NCI-H345 treated with DMSO at 0.1 percent for 48 hours (cell line): ENCODE data around the gene STK40.
A peak's percentile ranks its signal among the peaks of the same experiment; 100 is the strongest.

Source experiments
- DNase-seq: peaks from one replicate; lab custom pipeline; 2025; ENCODE audit not compliant: unreplicated experiment; lab: John Stamatoyannopoulos, UW

STK40 gene

GRCh38 chr1:36377791-36378492 is 7.8 kb downstream of the STK40 start:
- DNase-seq = no peak

DNA sequence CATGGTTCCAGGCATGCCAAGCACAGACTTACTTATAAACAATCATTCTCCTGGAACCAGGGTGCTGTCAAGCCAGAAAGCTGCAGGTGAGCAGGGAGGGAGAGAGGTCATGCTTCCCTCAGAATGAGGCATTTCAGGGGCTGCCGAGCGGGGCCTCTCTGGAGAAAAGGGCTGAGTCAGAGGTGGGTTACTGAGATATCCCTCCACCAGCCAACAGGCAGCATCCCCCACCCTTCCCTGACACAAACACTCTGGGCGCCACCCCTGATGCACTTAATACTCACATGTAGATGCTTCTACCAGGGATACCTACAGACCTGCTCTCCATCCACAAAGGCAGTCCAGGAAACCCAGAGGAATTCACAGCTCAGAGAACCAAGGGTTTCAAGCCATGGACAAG is 13.1 kb downstream of the STK40 start:
- no peak for DNase-seq

DNA sequence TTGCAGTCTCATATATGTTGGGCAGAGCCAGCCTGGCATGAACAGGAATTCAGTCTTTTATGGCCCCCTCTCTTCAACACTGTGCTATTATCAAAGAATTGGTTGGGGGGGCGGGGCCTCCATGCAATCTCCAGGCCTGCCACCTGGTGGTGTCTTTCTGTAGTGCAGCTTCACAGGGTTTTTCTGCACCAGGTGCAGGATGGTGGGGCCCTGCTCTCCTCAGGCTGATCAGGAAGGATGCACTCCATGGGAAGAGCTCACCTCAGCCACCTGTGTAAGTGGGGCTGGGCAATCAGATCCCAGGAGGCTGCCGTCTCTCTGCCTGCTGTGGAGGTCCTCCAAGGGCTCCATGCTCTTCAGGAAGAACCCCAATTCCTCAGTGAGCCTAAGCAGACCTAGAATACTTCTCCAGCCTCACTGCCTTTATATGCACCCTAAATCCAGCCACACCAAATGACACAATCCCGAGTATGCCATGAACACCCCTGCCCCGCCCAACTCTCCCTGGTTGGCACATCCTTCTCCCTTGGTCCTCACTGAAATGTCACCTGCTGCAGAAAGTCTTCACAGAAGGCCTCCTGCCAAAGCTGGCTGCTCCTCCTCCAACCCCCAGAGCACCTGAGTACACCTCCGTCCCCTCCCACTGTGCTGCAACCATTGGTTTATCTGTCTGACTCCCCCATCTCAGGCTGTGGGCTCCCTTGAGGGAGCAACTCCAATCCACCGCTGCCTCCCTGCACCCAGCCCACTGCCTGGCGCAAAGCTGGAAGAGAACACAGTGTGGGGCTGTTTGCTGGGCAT is 16.5 kb downstream of the STK40 start:
- DNase-seq = peak; percentile 33

DNA sequence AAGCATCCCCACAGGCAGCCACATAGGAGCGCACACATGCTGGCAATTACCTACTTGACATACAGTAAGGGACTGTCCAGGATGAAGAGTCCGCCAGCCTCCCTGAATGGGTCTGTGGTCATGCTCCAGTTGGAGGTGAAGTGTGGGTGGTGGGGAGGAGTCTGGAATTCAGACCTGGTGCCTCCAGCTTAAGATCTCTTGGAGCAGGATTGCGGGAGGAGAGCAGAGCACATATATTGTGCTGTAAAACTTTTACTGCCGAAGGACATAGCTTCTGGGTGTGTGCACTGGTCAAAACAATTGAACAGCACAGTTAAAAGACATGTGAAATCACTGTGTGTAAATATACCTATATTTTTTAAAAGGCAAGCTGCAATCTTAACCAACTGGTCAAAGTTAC is 17.9 kb downstream of the STK40 start:
- no peak for DNase-seq

DNA sequence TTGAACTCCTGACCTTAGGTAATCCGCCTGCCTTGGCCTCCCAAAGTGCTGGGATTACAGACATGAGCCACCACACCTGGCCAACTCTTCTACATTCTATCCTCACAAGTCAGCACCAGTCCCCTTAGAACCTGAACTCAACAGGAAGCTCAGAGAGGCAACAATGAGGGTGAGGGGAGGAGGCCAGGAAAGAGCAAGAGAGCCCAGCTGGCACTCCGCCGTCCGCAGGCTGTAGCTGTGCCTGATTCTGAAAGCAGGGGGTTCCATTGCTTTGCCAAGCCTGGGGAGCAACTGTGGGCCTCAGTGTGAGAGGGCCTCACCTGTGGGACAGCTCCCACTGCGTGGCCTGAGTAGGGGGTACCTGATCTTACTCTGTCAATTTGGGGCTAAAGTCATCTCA is 18.7 kb downstream of the STK40 start:
- DNase-seq = no peak

DNA sequence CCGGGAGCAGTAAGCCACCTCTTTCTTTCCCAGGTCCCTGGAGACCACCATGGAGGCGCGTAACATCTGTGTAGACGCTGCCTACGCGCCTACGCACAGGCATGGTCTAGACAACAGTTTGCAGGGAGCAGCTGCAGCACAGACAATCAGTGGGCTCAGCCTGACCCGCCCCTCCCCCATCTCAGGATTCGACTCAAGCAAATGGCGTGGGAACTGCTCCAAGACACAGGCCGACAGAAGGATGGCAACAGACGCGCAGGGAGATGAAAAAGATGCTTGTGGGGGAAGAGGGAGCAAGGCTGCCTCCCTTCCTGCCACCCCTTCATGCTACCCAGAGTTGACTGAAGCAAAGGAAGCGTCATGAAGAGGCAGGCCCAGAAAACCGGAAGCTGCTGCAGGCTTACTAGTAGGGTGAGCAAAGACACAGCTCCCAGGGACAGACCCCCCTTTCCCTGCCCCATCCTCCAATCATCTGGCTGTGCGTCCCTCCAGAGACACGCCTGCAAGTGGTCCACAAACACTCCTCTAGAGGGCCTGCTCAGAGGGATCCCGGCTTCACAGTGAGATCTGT is 19.5 kb downstream of the STK40 start:
- no peak for DNase-seq

DNA sequence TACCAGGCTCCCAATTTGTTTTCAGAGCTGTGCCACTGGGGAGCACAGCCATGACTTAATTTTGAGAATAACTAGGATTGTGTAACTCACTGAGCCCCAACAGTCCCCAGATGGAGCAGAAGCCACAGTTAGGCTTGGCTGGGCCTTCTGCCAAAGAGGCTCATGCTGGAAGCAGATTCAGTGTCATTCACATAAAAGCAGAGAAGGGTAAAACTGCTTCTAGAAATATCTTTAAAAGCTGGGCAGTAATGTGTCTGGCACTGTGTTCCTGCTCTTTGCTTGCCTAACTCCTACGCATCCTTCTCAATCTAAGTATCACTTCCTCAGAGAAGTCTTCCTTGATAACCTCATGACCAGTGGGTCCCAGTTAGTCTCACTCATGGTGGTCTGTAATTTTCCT is 20.3 kb downstream of the STK40 start:
- no peak for DNase-seq

DNA sequence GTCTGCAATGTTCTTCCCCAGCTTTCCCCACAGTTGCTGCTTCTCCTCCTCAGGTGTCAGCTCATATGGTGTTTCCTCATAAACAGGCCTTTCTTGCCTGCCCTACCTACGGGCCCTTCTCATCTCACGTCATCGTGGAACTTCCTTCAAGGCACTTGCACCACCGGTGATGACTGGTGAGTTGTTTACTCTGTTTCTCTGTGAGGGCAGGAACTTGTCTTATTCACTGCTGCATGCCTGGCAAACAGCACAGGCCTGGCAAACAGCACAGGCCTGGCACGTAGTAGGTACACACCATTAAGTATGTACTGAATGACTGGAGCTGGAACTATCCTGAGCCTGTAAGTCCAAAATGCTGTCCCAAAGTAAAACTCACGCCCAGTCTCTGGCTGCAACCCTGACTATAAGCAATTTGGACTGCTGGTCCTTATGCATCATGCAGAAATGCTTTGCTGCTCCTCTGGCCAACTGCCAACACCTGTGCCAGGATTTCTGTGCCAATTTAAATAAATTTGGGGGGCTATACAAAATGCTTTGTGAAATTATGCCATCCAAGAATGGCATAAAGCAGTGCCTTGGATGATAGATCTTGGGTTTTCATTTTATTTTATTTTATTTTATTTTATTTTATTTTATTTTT is 25.7 kb downstream of the STK40 start:
- DNase-seq = no peak

GRCh38 chr1:36359383-36359782 is 26.3 kb downstream of the STK40 start:
- DNase-seq = no peak

- DNase-seq = no peak
Observed at GRCh38 chr1:36358514-36359084, 27.1 kb downstream of the STK40 start.

GRCh38 chr1:36355811-36356210 is 29.9 kb downstream of the STK40 start:
- no peak for DNase-seq

- DNase-seq = no peak
Observed at GRCh38 chr1:36354486-36354885, 31.2 kb downstream of the STK40 start.

DNA sequence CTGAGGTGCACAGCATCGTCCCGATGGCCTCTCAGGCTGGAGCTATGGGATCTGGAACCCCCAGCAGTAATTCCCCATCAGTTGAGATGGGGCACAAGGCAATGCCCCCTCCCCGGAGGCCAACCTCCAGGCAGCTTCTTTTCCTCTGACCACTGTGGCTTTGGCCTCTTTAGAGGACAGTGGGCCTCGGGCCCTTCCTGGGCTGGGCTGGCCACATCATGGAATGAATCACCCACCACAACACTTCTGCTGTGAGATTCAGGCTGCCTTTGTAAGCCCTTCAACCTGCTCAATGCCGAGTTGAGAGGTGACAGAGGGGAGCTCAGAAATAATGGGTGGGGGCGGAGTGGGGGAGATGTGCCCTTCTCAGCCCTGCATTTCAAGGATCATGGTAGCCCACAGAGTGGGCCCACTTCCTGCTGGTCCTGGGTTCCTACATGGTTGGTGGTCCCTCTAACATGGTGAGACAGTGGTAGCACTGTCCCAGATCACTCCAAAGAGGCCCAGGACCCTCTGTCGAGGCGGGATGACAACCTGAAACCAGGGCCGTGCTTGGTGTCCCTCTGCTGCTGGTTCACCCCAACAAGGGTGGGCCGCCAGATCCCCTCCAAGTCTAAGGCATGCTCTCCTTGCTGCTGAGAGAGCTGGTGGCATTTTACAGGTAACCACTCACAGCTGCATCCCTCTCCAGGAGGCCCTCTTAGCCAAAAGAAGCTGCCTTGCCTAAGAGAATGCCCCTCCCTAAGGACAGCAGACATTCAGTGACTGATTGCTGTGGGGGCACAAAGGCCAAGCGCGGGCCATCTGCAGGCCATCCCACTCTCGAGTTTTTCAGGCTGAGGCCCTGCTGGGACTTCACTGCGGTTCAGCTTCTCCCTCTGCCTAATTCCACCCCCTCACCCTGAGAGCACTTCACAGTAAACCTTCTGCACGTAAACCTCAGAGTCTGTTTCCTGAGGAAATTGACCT is 32.5 kb downstream of the STK40 start:
- DNase-seq = no peak

DNA sequence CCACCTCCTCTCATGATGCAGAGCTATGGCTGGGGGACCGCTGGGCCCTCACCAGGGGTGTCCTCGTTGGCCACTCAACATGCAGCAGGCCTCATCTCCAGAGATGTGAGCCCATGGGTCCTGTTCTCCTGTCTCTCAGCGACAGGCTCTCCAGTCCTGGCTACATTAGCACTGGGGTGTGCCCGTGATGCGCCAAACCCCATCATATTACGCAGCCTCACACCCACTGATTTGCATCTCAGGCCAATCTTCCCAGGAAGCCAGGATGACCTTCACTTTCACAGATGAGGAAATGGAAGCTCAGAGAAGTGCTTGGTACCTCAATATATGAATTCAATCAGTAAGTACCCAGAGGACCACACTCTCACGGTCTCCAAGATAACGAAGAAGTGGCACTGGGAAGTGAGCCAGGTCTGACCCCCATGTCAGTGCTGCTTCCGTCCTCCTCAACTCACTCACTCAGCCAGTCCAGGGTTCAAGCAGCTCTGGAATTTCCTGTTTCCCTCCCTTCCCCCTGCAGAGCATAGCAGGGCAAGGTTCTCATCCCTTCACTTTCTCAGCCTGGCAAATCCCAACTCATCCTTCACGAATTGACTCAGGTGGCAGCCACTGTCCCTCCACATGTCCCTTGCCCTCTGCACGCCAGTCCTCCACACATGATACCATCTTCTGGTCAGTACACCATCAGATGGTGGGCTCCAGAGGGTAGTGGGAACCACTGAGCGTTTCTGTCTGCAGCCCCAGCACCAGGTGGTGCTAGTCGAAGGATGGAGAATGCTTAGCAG is 33.4 kb downstream of the STK40 start:
- DNase-seq = no peak

- DNase-seq = no peak
Observed at GRCh38 chr1:36351227-36351977, 34.3 kb downstream of the STK40 start.

DNA sequence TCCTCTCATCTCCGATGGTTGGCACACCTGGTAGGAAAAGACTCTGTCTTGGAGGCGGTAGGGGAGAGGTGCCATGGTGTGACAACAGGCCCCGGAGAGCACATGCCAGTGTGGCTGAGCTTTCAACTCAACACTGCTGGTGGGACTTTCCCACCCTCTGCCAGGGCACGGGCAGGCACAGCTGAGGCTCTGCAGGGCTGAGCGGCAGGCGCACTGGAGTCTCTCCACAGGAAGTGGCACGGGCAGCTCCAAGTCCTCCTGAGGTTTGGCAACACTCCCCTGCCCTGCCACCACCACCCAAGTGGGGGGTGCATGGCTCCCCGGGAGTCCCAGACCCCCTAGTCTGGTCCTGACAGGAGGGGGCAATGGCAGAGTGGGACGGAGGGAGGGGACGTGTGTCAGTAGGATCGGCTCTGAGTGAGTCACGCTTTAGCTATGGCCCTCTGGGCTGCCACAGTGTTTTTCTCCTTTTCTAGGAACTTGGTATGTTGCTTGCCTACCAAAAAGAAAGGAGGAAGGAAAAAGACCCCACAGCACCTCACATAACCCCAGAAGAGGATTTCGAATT is 35.0 kb downstream of the STK40 start:
- no peak for DNase-seq

GRCh38 chr1:36349839-36350238 is 35.9 kb downstream of the STK40 start:
- no peak for DNase-seq

GRCh38 chr1:36349241-36349671 is 36.5 kb downstream of the STK40 start:
- DNase-seq = no peak
